Sigmoid colon (tissue), 3 donors: ENCODE data around the gene TRAT1.

Experiments
- POLR2A ChIP-seq, 2 donors: fragments of 450-650 bp; IDR thresholded peaks; one replicate each; pipeline ENCODE4 v1.6.1; 2016; ENCODE audit warnings: antibody characterized with exemption in 2 of 2, mild to moderate bottlenecking in 2 of 2, moderate library complexity in 2 of 2
- TF ChIP-seq, protein P1 (sequence below), 4 experiments: fragments of 450-650 bp in 3 of 4; fragments of 200-600 bp in 1 of 4; IDR thresholded peaks; one replicate each; pipeline ENCODE4 v1.5.1; 2016 to 2019; ENCODE audit warnings: antibody characterized with exemption in 4 of 4, mild to moderate bottlenecking in 3 of 4, moderate library complexity in 2 of 4

- no peak for TF ChIP-seq POLR2A (IDR thresholded peaks at IDR 0.05)
- TF ChIP-seq, protein P1, sequence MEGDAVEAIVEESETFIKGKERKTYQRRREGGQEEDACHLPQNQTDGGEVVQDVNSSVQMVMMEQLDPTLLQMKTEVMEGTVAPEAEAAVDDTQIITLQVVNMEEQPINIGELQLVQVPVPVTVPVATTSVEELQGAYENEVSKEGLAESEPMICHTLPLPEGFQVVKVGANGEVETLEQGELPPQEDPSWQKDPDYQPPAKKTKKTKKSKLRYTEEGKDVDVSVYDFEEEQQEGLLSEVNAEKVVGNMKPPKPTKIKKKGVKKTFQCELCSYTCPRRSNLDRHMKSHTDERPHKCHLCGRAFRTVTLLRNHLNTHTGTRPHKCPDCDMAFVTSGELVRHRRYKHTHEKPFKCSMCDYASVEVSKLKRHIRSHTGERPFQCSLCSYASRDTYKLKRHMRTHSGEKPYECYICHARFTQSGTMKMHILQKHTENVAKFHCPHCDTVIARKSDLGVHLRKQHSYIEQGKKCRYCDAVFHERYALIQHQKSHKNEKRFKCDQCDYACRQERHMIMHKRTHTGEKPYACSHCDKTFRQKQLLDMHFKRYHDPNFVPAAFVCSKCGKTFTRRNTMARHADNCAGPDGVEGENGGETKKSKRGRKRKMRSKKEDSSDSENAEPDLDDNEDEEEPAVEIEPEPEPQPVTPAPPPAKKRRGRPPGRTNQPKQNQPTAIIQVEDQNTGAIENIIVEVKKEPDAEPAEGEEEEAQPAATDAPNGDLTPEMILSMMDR (IDR thresholded peaks at IDR 0.05): no peak
These were observed 60.2 kb downstream of the TRAT1 start for GRCh38 chr3:108882762-108883161.
